Neuronal stem cell (in vitro differentiated cells): ENCODE data around the gene CNTFR.

Experiments
- DNase-seq: peaks from one replicate; pipeline ENCODE4 v3.0.0-alpha.2; 2013; ENCODE audit warnings: low spot score
- H2AFZ ChIP-seq: one replicate; pipeline ENCODE4 v1.6.1; 2013; ENCODE audit warnings: mild to moderate bottlenecking, low read length, inconsistent platforms
- H2AK5ac ChIP-seq: 2 replicates; pipeline ENCODE4 v1.6.1; 2013; ENCODE audit warnings: low read depth, mild to moderate bottlenecking, inconsistent platforms, low read length, moderate library complexity, mixed read lengths
- H2BK120ac ChIP-seq: 2 replicates; pipeline ENCODE4 v1.6.1; 2013; ENCODE audit warnings: low read depth, mild to moderate bottlenecking, inconsistent platforms, low read length, moderate library complexity, mixed read lengths
- H2BK12ac ChIP-seq: one replicate; pipeline ENCODE4 v1.6.1; 2013; ENCODE audit warnings: low read length, inconsistent platforms
- H2BK15ac ChIP-seq: 2 replicates; pipeline ENCODE4 v1.6.1; 2013; ENCODE audit warnings: mild to moderate bottlenecking, low read length, inconsistent platforms, mixed read lengths
- H2BK5ac ChIP-seq: one replicate; pipeline ENCODE4 v1.6.1; 2013; ENCODE audit warnings: inconsistent platforms, mild to moderate bottlenecking, low read length, moderate library complexity
- H3K14ac ChIP-seq: one replicate; pipeline ENCODE4 v1.6.1; 2013; ENCODE audit warnings: low read length, inconsistent platforms
- H3K18ac ChIP-seq: 2 replicates; pipeline ENCODE4 v1.6.1; 2013; ENCODE audit warnings: low read length, inconsistent platforms
- H3K23ac ChIP-seq: 2 replicates; pipeline ENCODE4 v1.6.1; 2013; ENCODE audit warnings: low read depth, mild to moderate bottlenecking, mixed read lengths, low read length, inconsistent platforms; ENCODE audit not compliant: poor library complexity
- H3K27ac ChIP-seq: replicated peaks from 3 replicates; pipeline ENCODE4 v1.5.1; 2013; ENCODE audit warnings: low read length, inconsistent platforms
- H3K27me3 ChIP-seq, 3 experiments: 2 replicates each; pipeline ENCODE4 v1.6.1; 2013; ENCODE audit warnings: low read length in 3 of 3, mild to moderate bottlenecking in 2 of 3, inconsistent platforms in 1 of 3, low read depth in 1 of 3, mixed read lengths in 1 of 3, moderate library complexity in 1 of 3; ENCODE audit not compliant: control insufficient read depth in 3 of 3, insufficient read depth in 3 of 3
- H3K36me3 ChIP-seq, 2 donors: replicated peaks in 1 of 2; 2 replicates each; pipeline ENCODE4 v1.6.1; 2013; ENCODE audit warnings: low read length in 2 of 2; ENCODE audit not compliant: control insufficient read depth in 2 of 2, insufficient read depth in 2 of 2
- H3K4ac ChIP-seq: 2 replicates; pipeline ENCODE4 v1.6.1; 2013; ENCODE audit warnings: inconsistent platforms, mild to moderate bottlenecking, low read length, moderate library complexity
- H3K4me1 ChIP-seq, 2 donors: 1 replicate in 1 of 2; 2 replicates in 1 of 2; pipeline ENCODE4 v1.6.1; 2013; ENCODE audit warnings: low read length in 2 of 2, low read depth in 1 of 2; ENCODE audit not compliant: control insufficient read depth in 2 of 2, insufficient read depth in 1 of 2
- H3K4me2 ChIP-seq: one replicate; pipeline ENCODE4 v1.6.1; 2013; ENCODE audit warnings: mild to moderate bottlenecking, low read length, inconsistent platforms; ENCODE audit not compliant: insufficient read depth, poor library complexity, severe bottlenecking
- H3K4me3 ChIP-seq, 2 donors: 2 replicates each; pipeline ENCODE4 v1.5.1; 2013; ENCODE audit warnings: low read length in 2 of 2, mild to moderate bottlenecking in 2 of 2, inconsistent platforms in 1 of 2, moderate library complexity in 1 of 2
- H3K79me1 ChIP-seq: one replicate; pipeline ENCODE4 v1.6.1; 2013; ENCODE audit warnings: low read depth, mild to moderate bottlenecking, inconsistent platforms, low read length, moderate library complexity
- H3K9ac ChIP-seq: one replicate; pipeline ENCODE4 v1.6.1; 2013; ENCODE audit warnings: mild to moderate bottlenecking, low read depth, low read length, inconsistent platforms; ENCODE audit not compliant: poor library complexity
- H3K9me3 ChIP-seq, 2 donors: replicated peaks in 1 of 2; 2 replicates each; pipeline versions ENCODE3 to v1.6.1; 2013; ENCODE audit warnings: low read length in 2 of 2, mild to moderate bottlenecking in 2 of 2, inconsistent platforms in 1 of 2, low read depth in 1 of 2, mixed read lengths in 1 of 2, moderate library complexity in 1 of 2; ENCODE audit not compliant: control insufficient read depth in 2 of 2, insufficient read depth in 1 of 2
- H4K8ac ChIP-seq: one replicate; pipeline ENCODE4 v1.6.1; 2013; ENCODE audit warnings: low read depth, mild to moderate bottlenecking, inconsistent platforms, low read length, moderate library complexity
- H4K91ac ChIP-seq: one replicate; pipeline ENCODE4 v1.6.1; 2013; ENCODE audit warnings: low read length, low read depth, mild to moderate bottlenecking, inconsistent platforms; ENCODE audit not compliant: poor library complexity
- WGBS, 2 donors: extraction: QIAGEN DNeasy Blood & Tissue Kit; methylation state at CpG; one replicate each; pipeline ENCODE4 v1.1.7; 2013; ENCODE audit warnings: missing lambda C conversion rate in 2 of 2, mixed read lengths in 1 of 2; ENCODE audit not compliant: insufficient read length in 2 of 2, insufficient replicate concordance in 1 of 2; ENCODE audit errors: extremely low coverage in 2 of 2; 5-methylcytosine and 5-hydroxymethylcytosine counted together

CNTFR gene

GRCh38 chr9:34591248-34591916 lies 1.9 kb upstream of the CNTFR start:
- Histone ChIP-seq H2BK12ac (no peak overlapping the region), H3K4me1 (peaks cover 28 to 43% of the 10 kb centered on the region in 2 donors), H3K23ac (peak overlapping the region; percentile 8), H2AK5ac (peak overlapping the region; percentile 58), H3K9me3 (no peaks in the 10 kb centered on the region), H3K18ac (peak overlapping the region; percentile 73), H2AFZ (peak overlapping the region; percentile 80), H4K91ac (no peak overlapping the region), H3K4ac (no peak overlapping the region), H3K14ac (no peak overlapping the region), H3K79me1 (peaks cover 3% of the 10 kb centered on the region), H3K27ac (no peak overlapping the region), H2BK120ac (no peak overlapping the region), H3K27me3 (peaks cover 4 to 61% (median 25%) of the 10 kb centered on the region in 3 experiments), H4K8ac (no peak overlapping the region), H3K36me3 (peaks cover 0 to 15% of the 10 kb centered on the region in 2 donors), H3K4me2 (peak overlapping the region; percentile 27), H2BK5ac (no peak overlapping the region), H3K4me3 (peak overlapping the region in 1 of 2 donors; percentile 20), H3K9ac (no peak overlapping the region), H2BK15ac (peak overlapping the region; percentile 75)
- WGBS, 2 donors: no CpG with 5 or more reads among the region's 60 CpGs
- peak; percentile 84 for DNase-seq

- H3K14ac ChIP-seq: no peak overlapping the region
- H2BK5ac ChIP-seq: peak overlapping the region; percentile 61
- peaks cover 4 to 68% (median 19%) of the 10 kb centered on the region in 3 experiments for H3K27me3 ChIP-seq
- H3K18ac ChIP-seq: peak overlapping the region; percentile 99
- peak overlapping the region; percentile 75 for H2BK15ac ChIP-seq
- H3K27ac ChIP-seq: no peak overlapping the region
- H4K91ac ChIP-seq: no peak overlapping the region
- no peak for DNase-seq
- peak overlapping the region; percentile 47 for H2BK120ac ChIP-seq
- H3K4me2 ChIP-seq: peak overlapping the region; percentile 96
- H3K23ac ChIP-seq: peak overlapping the region; percentile 26
- no peak overlapping the region for H3K4ac ChIP-seq
- H3K4me1 ChIP-seq: peaks cover 35 to 51% of the 10 kb centered on the region in 2 donors
- H2AK5ac ChIP-seq: peak overlapping the region; percentile 58
- no peak overlapping the region for H4K8ac ChIP-seq
- H3K36me3 ChIP-seq: peaks cover 0 to 15% of the 10 kb centered on the region in 2 donors
- WGBS, 2 donors: no CpG with 5 or more reads among the region's 40 CpGs
- peak overlapping the region; percentile 90 for H2AFZ ChIP-seq
- H3K79me1 ChIP-seq: peaks cover 7% of the 10 kb centered on the region
- no peak overlapping the region for H3K9ac ChIP-seq
- peak overlapping the region; percentile 75 for H2BK12ac ChIP-seq
- no peaks in the 10 kb centered on the region for H3K9me3 ChIP-seq
- peak overlapping the region; percentile 84 to 96 for H3K4me3 ChIP-seq
These were observed 1.1 kb upstream of the CNTFR start for GRCh38 chr9:34590381-34591247.

GRCh38 chr9:34588671-34589635 lies 571 bp downstream of the CNTFR start:
- peaks cover 48 to 56% of the 10 kb centered on the region in 2 donors for H3K4me1 ChIP-seq
- no peak for DNase-seq
- no peak overlapping the region for H2BK12ac ChIP-seq

More at GRCh38 chr9:34588671-34589635, 571 bp downstream of the CNTFR start:
- Histone ChIP-seq H3K23ac (peak overlapping the region; percentile 6), H3K36me3 (peaks cover 0 to 26% of the 10 kb centered on the region in 2 donors), H2AK5ac (peak overlapping the region; percentile 92), H3K79me1 (peaks cover 7% of the 10 kb centered on the region), H3K4ac (no peak overlapping the region), H3K27me3 (peaks cover 4 to 68% (median 19%) of the 10 kb centered on the region in 3 experiments), H3K14ac (peak overlapping the region; percentile 12), H2BK15ac (peak overlapping the region; percentile 1), H3K9ac (peak overlapping the region; percentile 89), H3K18ac (peak overlapping the region; percentile 94), H2AFZ (peak overlapping the region; percentile 90), H3K4me3 (peak overlapping the region; percentile 84 to 96), H4K91ac (no peak overlapping the region), H3K4me2 (peak overlapping the region; percentile 96), H3K9me3 (no peaks in the 10 kb centered on the region), H2BK5ac (peak overlapping the region; percentile 89), H3K27ac (no peak overlapping the region), H4K8ac (no peak overlapping the region), H2BK120ac (no peak overlapping the region)
- no CpG with 5 or more reads among the region's 86 CpGs for WGBS, 2 donors
